GM12873 (cell line): ENCODE results near the gene PPP3R2.

Source experiments
- CTCF ChIP-seq: IDR thresholded peaks from 2 replicates; pipeline ENCODE4 v1.5.1; 2012; ENCODE audit warnings: low read depth, mild to moderate bottlenecking, moderate library complexity, low read length, control low read depth; ENCODE audit not compliant: insufficient read depth; ENCODE audit errors: missing control alignments

The PPP3R2 gene

DNA sequence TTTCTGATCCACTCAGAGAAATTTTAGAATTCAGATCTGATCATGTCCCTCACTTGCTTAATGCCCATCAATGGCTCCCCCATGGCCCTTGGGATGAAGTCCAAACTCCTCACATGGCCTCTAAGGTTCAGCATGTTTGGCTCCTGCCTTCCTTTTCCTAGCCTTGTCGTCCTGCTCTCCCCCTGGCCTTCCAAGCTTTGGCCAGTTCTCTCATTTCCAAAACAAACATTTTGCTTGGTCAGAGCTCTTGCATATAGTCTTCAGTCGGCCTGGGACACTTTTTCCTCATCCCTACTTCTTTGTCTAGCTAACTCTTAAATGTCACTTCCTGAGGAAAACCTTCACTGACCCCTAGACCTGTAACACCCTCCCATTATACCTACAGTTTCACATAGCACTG lies 37.1 kb upstream of the PPP3R2 start:
- TF ChIP-seq CTCF: no peak

DNA sequence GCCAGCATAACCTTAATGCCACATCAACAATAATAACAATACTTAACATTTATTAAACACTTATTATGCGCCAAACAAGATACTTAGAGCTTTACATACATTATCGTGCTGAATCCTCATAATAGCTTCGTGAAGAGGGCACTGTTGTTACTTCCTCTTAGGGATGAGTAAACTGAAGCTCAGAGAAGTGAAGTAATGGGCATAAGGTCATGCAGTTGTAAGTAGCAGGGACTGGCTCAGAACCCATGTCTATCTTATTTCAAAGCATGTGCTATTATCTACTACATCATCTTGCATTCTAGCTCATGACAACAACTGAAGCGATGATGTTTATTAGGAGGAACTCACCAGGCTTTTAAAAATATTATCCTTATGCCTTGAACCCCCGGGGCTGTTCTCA lies 34.9 kb upstream of the PPP3R2 start:
- no peak for TF ChIP-seq CTCF

DNA sequence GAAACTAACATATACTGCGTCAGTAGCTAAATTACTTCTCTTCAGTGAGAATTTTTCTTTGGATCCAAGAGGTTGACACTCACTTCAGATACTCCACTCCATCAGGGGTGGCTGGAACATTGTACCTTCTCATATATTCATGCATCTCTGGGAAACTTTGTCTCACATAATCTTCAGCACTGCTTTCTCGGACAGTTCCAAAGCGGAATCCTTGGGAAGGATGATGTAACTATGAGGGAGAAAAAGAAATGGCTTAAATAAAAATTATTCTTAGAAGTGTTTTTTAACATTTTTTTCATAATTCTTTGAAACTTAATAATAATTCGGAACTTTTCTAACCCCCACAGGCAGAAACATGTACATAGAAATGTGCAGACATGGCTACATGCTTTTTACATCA lies 33.4 kb upstream of the PPP3R2 start:
- no peak for TF ChIP-seq CTCF

DNA sequence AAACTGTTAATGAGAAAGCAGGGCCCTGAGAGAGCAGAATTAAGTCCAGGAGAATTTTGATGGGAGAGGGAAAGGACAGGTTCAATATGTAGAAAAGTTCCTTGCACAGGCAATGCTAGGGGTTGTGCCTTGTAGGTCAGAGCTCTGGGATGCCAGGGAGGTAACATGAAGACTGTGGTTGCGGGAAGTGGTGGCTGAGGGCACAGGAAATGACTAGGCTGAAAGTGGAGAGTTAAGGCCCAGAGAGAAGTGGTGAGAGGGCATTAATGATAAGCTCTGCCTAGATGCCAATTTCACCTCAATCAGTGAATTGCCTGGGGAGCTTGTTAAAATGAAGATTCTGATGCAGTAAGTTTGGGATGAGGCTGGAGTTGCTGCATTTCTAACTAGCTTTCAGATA lies 31.5 kb upstream of the PPP3R2 start:
- no peak for TF ChIP-seq CTCF

- no peak for TF ChIP-seq CTCF
These were observed 31.1 kb upstream of the PPP3R2 start for GRCh38 chr9:101625876-101626275.

DNA sequence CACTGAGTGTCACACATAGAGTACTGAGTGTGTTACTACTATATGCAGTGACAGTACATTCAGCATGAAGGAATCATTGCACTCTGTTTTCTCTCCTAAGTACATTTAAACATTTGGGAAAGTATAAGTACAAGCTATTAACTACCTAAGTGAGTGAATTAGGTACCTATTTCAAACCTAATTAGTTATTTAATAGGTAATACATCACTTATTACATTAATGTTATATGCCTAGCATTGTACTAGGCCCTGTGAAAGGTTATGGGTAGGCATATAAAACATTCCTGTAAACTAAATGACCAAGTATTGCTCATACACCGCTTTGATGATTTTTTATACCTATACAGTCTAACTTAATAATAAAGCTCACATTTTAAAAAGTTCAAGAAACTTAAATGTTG lies 25.7 kb upstream of the PPP3R2 start:
- TF ChIP-seq CTCF: no peak

DNA sequence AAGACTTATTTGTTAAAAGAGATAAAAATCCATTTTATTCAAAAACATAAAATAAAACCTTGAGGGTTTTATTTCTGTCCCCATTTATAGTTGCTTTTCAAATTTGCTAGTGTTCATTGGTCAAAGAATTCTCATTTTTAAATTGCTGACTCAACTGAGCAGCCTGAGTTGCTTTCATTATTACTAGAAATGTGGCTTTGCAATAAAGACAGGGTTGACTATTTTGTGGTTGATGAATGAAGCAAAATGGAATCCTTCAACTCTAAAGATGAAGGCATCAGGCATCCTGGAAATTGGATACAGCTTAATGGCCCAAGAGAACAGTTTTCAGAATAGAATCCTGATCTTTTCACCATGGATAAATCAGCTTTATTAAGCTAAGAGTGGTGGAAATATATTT lies 23.9 kb upstream of the PPP3R2 start:
- TF ChIP-seq CTCF: no peak

- TF ChIP-seq CTCF: no peak
These were observed 10.8 kb upstream of the PPP3R2 start for GRCh38 chr9:101605547-101605946.
